ENCODE measurements around the gene ELOB.

- TF ChIP-seq CTCF (IDR thresholded peaks at IDR 0.05; ENCODE audit: low read length), result no peak
- TF ChIP-seq EZH2 (IDR thresholded peaks at IDR 0.05; ENCODE audit: borderline replicate concordance, low read length), result no peak
These were observed 460 bp downstream of the ELOB start for GRCh38 chr16:2776500-2777139.
